IPS-NIHi7 (cell line): Measurements from ENCODE around the gene LRP11.
"Not testable (repeated sequence)": the region's sequence is repeated elsewhere in the genome, so short reads cannot be mapped to it uniquely, and the experiment has no call there.

Source experiments
- DNase-seq: peaks from one replicate; pipeline ENCODE4 v3.0.0; 2012; ENCODE audit warnings: mixed read lengths; ENCODE audit errors: extremely low spot score

LRP11 gene

DNA sequence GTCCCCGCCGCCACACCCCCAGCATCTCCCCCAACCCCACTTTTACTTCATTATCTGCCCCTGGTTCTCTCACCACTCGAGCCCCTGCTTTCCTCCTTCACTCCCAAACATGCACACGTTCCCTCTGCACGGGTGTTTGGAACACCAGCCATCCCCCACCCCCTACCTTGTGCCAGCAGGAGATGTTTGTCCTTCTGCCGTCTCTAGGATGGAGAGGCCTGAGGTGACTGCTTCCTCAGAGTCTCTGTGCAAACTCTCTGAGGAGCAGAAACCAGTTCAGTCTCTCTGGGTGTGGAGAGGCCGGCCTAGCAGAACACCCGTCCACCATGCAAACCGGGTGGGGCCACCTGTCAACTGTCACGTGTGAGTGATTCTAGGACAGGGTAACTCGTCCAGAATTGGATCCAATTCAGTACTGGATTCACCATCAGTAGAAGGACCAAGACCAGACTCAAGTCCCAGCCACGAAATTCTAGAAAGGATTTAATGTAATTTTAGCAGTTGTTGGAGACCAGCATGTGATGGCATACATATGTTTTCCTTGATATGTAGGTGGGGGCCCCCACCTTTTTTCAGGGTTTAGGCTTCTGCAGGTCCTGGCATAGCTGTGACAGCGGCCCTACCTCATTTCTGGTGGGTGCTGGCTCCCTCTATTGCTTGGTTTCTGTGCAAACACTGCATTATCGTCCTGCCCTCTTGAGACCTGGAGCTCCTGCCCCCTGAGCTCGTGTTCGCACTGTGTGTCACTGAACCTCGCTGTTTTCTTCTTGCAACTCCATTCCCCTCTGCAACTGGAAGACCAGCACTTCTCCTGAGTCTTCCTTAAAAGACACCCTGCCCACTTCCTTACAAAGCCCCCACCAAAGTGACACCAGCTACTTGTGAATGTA lies 33.9 kb upstream of the LRP11 start, which contains the start of gene RAET1E:
Gene RAET1E (minus strand): TSS at position 259 of the 890 bp plus-strand sequence. CDS start 7,212 bp downstream, outside the sequence.
- DNase-seq, result no peak

DNA sequence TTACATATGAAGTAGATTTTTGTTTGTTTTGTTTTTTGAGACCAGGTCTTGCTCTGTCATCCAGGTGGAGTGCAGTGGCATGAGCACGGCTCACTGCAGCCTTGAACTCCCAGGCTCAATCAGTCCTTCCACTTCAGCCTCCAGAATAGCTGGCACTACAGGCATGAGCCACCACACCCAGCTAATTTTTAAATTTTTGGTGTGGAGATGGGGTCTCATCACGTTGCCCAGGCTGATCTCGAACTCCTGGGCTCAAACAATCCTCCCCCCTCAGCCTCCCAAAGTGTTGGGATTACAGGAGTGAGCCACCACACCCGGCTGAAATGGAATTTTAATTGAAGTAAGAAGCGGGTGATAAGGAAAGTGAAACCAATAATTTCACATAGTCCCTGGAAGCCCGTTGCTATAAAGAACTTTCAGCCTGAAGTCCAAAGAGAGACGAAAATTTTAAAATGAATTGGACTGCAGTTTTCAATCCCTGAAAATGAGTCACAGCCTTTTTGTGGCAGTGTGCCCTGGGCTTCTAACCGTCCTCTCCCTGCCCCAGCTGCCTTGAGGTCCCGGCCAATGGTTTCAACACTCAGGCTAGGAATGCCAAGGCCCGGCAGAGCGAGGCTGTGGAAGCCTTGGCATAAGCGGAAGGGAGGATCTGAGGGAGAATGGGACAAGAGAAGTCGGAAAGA lies 33.0 kb upstream of the LRP11 start:
- DNase-seq, result no peak

DNA sequence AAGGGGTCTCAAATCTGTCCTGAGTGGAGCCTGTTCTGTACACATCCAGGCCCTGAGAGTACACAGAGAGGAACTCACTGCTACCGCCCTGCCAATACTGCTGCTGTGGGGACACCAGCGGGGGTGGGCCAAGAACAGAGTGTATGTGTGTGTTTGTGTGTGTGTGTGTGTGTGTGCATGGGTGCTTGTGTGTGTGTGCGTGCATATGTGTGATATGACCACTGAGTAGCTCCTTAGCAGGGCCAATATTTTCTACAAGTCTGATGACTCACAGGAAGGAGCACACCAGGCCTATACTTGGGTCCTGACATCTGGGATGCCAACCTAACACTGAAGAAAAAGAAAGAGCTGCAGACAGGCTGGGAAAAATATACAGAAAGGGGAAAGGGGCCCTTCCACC lies 32.3 kb upstream of the LRP11 start:
- no peak for DNase-seq

DNA sequence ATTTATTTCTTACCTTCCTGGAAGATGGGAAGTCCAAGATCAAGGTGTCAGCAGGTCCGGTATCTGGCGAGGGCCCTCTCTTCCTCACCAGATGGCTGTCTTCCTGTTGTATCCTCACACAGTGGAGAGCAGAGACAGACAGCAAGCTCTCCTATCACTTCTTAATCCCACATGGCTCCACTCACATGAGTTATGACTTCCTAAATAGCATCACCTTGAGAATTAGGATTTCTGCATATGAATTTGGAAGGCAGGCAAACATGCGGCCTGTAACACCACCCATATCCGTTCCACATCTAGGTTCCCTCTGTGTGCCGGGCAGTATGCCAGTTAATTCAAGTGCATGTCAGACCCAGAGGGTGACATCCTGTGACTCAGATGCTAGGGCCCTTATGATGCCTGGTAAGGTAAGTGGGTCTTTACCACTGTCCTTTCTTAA lies 31.7 kb upstream of the LRP11 start:
- DNase-seq, result no peak

DNA sequence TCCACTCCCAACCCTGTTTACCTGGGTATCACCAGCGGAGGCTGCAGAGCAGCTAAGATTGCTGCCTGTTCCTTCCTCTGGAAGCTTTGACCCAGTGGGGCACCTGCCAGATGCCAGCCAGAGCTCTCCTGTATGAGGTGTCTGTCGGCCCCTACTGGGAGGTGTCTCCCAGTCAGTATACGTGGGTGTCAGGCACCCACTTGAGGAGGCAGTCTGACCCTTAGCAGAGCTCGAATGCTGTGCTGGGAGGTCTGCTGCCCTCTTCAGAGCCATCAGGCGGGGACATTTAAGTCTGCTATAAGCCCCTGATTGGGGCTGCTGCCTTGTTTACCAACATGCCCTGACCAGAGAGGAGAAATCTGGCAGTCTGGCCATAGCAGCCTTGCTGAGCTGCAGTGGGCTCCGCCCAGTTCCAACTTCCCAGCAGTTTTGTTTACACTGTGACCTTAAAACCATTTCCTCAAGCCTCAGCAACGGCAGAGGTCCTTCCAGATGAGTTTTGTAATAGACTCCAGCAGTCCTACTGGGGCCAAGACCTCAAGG lies 31.0 kb upstream of the LRP11 start:
- peak; percentile 10 for DNase-seq

DNA sequence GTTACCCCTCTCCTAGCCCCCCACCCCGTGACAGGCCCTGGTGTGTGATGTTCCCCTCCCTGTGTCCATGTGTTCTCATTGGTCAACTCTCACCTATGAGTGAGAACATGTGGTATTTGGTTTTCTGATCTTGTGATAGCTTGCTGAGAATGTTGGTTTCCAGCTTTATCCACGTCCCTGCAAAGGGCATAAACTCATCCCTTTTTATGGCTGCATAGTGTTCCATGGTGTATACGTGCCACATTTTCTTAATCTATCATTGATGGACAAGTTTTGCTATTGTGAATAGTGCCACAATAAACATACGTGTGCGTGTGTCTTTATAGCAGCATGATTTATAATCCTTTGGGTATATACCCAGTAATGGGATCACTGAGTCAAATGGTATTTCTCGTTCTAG lies 27.7 kb upstream of the LRP11 start:
- DNase-seq, result not testable (repeated sequence)

DNA sequence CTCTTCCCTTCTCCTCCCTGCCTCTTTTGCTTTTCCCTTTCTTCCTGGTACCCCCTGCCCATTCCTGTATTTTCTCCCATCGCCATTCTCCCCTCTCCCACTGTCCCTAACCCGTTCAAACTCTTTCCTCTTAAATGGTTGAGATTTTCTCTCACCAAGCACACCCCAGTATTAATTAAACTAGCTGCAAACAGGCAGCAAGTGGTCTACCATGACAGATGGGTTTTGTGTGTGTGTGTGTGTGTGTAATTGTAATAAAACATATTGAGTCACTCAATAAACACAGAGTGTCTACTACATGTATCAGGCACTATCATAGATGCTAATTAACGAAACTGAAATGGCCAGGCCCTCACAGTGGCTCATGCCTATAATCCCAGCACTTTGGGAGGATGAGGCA lies 27.1 kb upstream of the LRP11 start:
- peak; percentile 3 for DNase-seq

DNA sequence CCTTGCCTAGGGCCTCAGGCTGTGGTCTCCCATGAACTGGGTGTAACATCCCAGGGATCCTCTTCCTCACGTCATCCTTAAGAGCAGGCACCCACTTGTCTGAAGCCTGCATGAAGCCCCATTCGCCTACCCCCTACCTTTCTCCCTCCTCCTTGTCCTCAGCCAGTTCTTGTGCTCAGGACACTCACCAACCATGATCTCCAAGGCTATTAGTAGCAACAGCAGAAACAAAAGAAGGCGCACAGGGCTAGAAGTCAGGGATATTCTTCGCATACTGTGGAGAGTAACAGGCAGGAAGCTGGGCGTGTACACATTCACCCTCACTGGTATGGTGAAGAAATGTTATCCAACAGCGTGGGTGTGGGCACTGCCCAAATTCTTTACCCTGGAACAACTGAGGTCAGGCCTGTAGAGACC lies 26.5 kb upstream of the LRP11 start:
- DNase-seq, result no peak

DNA sequence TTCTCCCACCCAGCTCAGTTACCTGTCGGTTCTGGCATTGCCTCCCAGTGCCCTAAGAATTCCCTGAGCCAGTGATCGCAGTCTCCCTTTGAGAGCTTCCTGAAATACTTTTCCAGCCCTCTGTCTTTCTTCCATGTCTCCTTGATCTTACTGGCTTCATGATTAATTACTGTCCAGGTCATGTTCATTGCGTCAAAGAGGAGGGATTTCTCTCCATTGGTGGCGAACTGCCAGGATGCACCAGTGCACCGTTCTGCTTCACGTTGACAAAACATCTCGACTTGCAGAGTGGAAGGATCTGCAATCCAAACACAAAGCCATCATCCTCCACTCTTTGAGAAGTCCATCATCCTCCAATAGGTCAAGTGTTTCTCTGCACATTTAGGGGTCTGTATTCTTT lies 25.2 kb upstream of the LRP11 start:
- peak; percentile 3 for DNase-seq

DNA sequence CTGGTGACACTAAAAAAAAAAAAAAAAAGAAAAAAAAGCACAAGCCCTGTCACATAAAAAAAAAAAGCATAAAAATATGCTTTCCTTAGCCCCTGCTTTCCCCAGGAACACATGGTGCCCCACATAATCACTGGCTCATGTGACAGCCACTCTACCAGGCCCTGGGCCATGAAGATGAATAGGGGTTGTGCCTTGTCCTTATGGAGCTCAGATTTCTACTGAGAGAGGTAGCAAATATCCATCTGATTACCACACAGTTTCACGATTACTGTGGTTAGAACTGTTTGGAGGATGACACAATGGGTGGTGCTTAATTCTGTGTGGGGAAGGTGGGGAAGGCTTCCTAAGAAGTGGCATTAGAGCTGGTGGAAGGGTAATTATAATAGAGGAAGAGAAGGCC lies 24.5 kb upstream of the LRP11 start:
- peak; percentile 2 for DNase-seq

DNA sequence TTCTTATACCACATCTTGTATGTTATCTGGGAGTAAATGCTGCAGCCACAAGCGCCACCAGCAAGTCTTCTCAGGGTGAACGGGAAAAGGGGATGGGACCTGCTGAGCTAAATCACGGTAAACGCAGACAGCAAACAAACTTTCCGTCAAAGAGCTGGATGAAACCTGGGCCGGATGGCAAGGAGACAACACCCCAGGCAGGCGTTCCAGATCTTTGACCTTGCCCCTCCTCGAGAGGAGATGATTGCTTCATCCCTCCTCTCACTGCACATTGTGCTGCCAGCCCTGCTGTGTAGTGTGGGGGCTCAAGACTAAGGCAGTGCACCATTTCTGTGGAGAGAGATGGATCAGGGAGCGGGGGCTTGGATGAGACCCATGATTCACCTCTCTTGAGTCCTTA lies 23.9 kb upstream of the LRP11 start:
- peak; percentile 6 for DNase-seq

DNA sequence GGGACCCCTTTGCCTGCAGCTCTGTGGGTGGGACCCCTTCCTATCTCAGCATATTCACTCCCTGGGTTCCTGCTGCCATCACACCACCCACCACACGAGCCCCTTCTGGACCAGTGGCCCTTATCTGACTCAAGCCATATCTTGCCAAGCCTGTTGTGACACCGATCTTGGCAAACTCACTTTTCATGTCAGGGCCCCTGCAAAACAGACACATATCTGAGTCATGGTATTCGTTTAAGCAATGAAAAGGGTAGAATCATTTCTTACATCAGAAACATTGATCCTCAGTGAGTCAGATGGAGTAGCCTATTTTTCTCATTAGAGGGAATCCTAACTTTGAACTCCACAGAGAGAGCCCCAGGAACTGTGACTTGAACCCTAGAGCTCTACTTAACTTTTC lies 23.2 kb upstream of the LRP11 start:
- peak; percentile 5 for DNase-seq

DNA sequence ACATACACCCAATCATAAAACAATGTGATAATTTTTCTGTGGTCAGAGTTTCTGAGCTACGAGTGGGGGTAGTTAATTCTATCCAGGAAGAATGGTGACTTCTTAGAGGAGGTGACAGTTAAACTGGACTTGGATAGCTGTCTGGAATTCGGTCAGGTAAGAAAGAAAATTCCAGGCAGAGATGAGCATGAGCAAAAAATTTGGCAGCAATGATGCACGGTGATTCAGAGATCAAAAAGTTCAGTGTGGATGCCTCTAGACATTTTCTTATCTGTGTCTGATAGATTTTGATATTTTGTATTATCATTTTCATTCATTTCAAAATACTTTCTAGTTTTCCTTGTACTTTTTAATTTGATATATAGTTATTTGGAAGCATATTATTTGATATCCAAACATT lies 21.7 kb upstream of the LRP11 start:
- DNase-seq, result no peak

DNA sequence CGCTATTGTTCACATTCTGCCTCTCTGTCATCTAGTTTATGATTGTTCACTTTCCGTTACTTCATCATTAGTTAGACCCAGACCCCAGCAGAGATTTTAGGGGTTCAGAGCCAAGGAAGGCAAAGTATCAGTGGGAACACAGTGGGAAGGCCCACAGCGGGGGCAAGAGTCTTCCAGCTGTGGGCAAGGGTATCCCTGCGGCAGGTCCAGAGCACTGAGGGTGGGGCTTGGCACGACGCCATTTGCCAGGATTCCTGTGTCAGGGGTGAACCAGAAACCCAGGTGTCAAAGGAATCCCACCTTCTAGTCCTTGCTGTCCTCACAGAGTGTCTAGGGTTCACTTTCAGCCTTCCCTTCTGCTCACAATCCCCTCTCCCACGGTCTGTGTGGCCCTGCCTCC lies 20.5 kb upstream of the LRP11 start:
- peak; percentile 3 for DNase-seq

DNA sequence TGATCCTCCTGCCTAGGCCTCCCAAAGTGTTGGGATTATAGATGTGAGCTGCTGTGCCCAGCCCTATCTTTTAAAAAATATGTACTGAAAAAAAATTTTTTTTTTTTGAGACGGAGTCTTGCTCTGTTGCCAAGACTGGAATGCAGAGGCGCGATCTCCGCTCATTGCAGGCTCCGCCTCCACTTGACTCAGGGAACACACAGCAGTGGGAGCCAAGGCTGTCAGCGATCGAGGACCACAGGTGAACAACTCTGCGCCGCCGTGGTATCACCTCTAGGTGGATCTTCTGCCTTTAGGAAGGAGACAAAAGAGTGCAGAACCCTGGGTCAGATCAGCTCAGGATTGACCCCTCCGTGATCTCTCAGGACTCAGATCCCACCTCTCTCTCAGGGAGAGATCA lies 20.1 kb upstream of the LRP11 start:
- DNase-seq, result peak; percentile 55

DNA sequence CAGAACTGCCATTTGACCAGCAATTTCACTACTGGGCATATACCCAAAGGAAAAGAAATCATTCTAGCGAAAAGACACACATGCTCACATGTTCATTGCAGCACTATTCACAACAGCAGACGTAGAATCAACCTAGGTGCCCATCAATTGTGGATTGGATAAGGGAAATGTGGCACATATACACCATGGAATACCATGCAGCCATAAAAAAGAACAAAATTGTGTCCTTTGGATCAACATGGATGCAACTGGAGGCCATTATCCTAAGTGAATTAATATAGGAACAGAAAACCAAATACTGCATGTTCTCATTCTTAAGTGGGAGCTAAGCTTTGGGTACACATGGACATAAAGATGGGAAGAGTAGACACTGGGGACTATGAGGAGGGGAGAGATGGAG lies 17.7 kb upstream of the LRP11 start:
- DNase-seq, result no peak

DNA sequence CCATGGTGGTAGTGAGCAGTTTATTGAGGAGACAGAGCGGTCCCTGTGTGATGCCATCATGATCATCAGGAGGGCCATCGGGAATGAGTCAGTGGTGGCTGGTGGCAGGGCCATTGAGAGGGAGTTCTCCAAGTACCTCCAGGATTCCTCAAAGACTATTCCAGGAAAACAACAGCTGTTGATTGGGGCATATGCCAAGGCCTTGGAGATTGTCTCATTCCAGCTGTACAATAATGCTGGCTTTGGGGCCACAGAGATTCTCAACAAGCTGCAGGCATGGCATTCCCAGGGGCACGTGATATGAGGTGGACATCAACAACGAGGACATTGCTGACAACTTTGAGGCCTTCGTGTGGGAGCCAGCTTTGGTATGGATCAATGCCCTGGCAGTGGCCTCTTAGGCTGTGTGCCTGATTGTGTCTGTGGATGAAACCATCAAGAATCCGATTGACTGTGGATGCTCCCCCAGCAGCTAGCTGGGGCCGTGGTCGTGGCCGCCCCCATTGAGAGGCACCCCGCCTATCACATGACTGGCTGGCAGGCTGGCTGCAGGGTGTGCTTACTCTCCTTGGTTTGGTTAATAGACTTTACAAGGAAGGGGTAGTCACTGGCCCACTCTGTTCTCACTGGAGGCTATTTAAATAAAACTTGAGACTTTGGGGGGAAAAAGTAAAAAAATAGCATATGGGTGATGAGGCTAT lies 17.1 kb upstream of the LRP11 start:
- no peak for DNase-seq

DNA sequence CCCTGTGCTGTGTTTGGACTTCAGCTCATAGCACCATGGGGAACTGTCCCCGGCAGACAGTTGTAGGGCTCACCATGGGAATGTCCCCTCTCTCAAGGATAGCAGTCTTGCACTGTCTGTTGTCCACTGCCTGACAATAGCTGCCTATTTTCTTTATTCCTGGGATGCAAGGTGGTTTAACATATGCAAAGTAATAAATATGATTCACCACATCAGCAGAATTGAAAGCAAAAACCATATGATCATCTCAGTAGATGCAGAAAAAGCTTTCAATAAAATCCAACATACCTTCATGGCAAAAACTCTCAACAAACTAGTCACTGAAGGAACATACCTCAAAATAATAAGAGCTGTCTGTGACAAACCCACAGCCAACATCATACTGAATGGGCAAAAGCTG lies 13.5 kb upstream of the LRP11 start:
- DNase-seq, result no peak

DNA sequence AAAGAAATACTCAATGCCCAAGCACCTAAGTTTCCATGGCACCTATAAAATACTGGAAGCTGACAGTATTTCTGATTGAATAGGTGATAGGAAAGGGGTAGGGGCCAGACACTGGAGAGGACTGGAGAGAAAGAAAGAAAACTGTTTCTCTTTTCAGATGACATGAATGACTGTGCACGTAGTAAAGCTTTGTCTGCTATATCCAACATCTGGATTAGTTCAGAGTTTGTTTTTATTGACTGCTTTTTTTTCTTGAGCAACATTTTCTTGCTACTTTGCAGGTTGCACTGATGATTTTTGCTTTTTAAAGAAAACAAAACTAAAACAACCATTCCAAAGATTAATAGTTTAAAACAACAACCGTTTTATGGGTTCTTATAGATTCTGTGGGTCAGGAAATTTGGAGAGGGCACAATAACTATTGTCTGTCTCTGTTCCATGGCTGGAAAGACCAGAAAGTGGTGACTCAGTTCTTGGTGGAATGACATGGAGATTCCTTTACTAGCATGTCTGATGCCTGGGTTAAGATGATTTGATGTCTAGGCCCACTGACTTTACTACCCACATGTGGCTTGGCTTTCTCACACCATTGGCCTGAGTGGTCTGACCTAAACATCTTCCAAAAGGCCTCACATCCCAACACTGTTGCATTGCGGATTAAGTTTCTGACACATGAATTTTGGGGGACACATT lies 12.2 kb upstream of the LRP11 start:
- DNase-seq, result no peak

DNA sequence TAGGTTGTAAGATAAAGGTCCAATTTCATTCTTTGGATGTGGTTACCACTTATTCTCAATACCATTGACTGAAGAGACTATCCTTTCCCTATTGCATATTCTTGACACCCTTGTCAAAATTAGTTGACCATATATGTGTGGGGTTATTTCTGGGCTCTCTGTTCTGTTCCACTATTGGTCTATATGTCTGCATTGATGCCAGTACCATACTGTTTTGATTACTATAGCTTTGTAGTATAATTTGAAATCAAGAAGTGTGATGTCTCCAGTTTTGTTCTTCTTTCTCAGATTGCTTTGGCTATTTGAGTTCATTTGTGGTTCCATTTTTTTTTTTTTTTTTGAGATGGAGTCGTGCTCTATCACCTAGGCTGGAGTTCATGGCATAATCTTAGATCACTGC lies 8.1 kb upstream of the LRP11 start:
- no peak for DNase-seq

DNA sequence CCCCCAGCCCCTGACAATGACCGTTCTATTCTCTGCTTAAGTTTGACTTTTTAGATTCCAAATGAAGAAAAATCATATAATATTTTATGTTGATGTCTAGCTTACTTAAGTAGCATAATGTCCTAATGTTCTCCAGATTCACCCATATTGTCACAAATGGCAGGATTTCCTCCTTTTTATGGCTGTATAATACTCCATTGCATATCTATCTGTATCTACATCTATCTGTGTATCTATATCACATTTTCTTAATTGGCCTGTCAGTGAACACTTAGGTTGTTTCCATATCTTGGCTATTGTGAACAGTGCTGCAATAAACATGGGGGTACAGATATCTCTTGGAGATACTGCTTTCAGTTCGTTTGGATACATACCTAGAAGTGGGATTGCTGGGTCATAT lies 7.0 kb upstream of the LRP11 start:
- no peak for DNase-seq
